ENCODE results near the gene ALDH7A1. TPM values are rescaled to one million over a fixed set of nuclear protein-coding genes. Genes with fewer than 3 reads are reported as not detected.
"Not testable (repeated sequence)": the region's sequence is repeated elsewhere in the genome, so short reads cannot be mapped to it uniquely, and the experiment has no call there.

Gene ALDH7A1
- total RNA-seq, 1 experiment from 2014 or later = 176 TPM

DNA sequence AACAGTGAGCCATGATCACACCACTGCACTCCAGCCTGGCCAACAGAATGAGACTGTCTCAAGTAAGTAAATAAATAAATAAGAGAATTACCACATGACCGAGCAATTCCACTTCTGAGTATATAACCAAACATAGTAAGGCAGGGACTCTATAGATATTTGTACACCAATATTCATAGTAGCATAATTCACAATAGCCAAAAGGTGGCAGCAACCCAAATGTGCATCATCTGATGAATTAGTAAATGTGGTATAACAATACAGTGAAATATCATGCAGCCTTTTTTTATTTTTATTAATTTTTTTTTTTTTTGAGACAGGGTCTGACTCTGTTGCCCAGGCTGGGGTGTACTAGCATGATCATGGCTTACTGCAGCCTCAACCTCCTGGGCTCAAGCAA, 33.1 kb downstream of the ALDH7A1 start (continued):
- TF ChIP-seq, protein P1, sequence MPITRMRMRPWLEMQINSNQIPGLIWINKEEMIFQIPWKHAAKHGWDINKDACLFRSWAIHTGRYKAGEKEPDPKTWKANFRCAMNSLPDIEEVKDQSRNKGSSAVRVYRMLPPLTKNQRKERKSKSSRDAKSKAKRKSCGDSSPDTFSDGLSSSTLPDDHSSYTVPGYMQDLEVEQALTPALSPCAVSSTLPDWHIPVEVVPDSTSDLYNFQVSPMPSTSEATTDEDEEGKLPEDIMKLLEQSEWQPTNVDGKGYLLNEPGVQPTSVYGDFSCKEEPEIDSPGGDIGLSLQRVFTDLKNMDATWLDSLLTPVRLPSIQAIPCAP (CRISPR knock-in tag; IDR thresholded peaks at IDR 0.05) = no peak
- TF ChIP-seq SP1 (CRISPR knock-in tag; conservative IDR thresholded peaks at IDR 0.05) (no peak), NR2C2 (CRISPR knock-in tag; IDR thresholded peaks at IDR 0.05) (no peak)
- TF ChIP-seq, protein P2, sequence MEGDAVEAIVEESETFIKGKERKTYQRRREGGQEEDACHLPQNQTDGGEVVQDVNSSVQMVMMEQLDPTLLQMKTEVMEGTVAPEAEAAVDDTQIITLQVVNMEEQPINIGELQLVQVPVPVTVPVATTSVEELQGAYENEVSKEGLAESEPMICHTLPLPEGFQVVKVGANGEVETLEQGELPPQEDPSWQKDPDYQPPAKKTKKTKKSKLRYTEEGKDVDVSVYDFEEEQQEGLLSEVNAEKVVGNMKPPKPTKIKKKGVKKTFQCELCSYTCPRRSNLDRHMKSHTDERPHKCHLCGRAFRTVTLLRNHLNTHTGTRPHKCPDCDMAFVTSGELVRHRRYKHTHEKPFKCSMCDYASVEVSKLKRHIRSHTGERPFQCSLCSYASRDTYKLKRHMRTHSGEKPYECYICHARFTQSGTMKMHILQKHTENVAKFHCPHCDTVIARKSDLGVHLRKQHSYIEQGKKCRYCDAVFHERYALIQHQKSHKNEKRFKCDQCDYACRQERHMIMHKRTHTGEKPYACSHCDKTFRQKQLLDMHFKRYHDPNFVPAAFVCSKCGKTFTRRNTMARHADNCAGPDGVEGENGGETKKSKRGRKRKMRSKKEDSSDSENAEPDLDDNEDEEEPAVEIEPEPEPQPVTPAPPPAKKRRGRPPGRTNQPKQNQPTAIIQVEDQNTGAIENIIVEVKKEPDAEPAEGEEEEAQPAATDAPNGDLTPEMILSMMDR (IDR thresholded peaks at IDR 0.05) = no peak

DNA sequence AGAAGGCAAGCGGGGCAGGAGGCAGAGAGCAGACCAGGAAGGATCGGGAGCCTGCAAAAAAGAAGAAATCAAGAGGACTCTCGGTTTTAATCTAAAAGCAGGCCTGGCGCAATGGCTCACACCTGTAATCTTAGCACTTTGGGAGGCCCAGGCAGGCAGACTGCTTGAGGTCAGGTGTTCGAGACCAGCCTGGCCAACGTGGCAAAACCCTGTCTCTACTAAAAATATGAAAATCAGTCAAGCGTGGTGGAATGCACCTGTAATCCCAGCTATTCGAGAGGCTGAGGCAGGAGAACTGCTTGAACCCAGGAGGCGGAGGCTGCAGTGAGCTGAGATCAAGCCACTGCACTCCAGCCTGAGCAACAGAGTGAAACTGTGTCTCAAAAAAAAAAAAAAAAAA, 39.9 kb downstream of the ALDH7A1 start:
- POLR2A ChIA-PET = interaction anchor here (0.6 kb wide), 1 partner anchor 26 kb away, joined by 3 read pairs; no protein-coding TSS in a partner anchor
- peaks cover 76% of the 10 kb centered on the region for H3K36me3 Mint-ChIP-seq
- H3K27ac Mint-ChIP-seq; ATAC-seq; H3K4me3 Mint-ChIP-seq; CTCF ChIA-PET; H3K9me3 Mint-ChIP-seq; DNase-seq (ENCODE audit: low spot score); H3K4me1 Mint-ChIP-seq; H3K27me3 Mint-ChIP-seq (ENCODE audit: low read depth): not testable (repeated sequence)

DNA sequence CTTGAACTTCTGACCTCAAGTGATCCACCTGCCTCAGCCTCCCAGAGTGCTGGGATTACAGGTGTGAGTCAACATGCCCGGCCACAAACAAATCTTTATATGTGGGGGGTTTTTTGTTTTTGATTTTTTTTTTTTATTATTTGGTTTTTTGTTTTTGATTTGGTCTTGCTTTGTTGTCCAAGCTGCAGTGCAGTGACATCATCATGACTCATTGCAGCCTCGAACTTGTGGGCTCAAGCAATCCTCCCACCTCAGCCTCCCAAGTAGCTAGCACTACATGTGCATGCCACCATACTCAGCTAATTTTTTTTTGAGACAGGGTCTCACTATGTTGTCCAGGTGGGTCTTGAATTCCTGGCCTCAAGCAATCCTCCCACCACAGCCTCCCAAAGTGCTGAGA, 42.4 kb downstream of the ALDH7A1 start:
- Mint-ChIP-seq H3K36me3 (peaks cover 68% of the 10 kb centered on the region), H3K4me1 (no peaks in the 10 kb centered on the region), H3K27me3 (ENCODE audit: low read depth) (no peaks in the 10 kb centered on the region), H3K9me3 (no peaks in the 10 kb centered on the region), H3K27ac (no peak overlapping the region), H3K4me3 (no peak overlapping the region)
- ATAC-seq = no peak
- POLR2A ChIA-PET = no interaction called here
- CTCF ChIA-PET = no interaction called here
- no peak for DNase-seq (ENCODE audit: low spot score)
- TF ChIP-seq, protein P3, sequence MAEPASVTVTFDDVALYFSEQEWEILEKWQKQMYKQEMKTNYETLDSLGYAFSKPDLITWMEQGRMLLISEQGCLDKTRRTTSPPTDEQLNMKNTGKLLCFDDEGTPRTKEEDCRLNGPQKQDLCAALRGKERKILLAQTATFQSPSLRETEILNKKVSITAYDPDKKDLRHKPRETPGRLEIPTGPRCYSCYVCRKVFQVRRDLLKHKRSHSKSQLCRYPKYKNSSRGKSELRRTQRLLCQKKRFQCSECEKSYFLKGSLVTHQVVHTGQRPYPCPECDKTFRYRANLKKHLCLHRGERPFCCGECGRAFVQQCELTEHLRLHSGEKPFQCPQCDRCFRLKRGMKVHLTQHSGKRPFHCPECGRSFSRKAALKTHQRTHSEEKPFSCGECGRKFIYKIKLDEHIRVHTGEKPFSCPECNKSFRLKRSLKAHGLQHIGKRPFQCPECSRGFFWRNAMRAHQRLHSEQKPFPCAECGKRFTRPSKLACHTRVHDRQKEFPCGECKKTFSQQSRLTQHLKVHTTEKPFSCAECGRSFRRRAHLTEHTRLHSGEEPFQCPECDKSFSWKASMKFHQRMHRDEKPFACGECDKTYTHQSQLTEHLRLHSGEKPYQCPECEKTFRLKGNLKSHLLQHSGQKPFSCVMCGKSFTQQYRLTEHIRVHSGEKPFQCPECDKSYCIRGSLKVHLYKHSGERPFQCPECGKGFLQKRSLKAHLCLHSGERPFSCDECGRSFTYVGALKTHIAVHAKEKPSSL (CRISPR knock-in tag; conservative IDR thresholded peaks at IDR 0.05) = no peak
- TF ChIP-seq, protein P4, sequence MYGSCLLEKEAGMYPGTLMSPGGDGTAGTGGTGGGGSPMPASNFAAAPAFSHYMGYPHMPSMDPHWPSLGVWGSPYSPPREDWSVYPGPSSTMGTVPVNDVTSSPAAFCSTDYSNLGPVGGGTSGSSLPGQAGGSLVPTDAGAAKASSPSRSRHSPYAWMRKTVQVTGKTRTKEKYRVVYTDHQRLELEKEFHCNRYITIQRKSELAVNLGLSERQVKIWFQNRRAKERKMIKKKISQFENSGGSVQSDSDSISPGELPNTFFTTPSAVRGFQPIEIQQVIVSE (CRISPR knock-in tag; IDR thresholded peaks at IDR 0.05; ENCODE audit: borderline replicate concordance) = no peak
- no peak for TF ChIP-seq JUN (CRISPR knock-in tag; IDR thresholded peaks at IDR 0.05)
- TF ChIP-seq CBFB (CRISPR knock-in tag; IDR thresholded peaks at IDR 0.05; ENCODE audit: low read depth) = no peak
- TF ChIP-seq, protein P5, sequence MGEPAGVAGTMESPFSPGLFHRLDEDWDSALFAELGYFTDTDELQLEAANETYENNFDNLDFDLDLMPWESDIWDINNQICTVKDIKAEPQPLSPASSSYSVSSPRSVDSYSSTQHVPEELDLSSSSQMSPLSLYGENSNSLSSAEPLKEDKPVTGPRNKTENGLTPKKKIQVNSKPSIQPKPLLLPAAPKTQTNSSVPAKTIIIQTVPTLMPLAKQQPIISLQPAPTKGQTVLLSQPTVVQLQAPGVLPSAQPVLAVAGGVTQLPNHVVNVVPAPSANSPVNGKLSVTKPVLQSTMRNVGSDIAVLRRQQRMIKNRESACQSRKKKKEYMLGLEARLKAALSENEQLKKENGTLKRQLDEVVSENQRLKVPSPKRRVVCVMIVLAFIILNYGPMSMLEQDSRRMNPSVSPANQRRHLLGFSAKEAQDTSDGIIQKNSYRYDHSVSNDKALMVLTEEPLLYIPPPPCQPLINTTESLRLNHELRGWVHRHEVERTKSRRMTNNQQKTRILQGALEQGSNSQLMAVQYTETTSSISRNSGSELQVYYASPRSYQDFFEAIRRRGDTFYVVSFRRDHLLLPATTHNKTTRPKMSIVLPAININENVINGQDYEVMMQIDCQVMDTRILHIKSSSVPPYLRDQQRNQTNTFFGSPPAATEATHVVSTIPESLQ (CRISPR knock-in tag; IDR thresholded peaks at IDR 0.05) = no peak
- peak; percentile 48; the same call in 1 of the 2 replicates for TF ChIP-seq ZNF121 (CRISPR knock-in tag; IDR thresholded peaks at IDR 0.05)
- TF ChIP-seq, protein P6, sequence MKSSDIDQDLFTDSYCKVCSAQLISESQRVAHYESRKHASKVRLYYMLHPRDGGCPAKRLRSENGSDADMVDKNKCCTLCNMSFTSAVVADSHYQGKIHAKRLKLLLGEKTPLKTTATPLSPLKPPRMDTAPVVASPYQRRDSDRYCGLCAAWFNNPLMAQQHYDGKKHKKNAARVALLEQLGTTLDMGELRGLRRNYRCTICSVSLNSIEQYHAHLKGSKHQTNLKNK (CRISPR knock-in tag; IDR thresholded peaks at IDR 0.05) = no peak

DNA sequence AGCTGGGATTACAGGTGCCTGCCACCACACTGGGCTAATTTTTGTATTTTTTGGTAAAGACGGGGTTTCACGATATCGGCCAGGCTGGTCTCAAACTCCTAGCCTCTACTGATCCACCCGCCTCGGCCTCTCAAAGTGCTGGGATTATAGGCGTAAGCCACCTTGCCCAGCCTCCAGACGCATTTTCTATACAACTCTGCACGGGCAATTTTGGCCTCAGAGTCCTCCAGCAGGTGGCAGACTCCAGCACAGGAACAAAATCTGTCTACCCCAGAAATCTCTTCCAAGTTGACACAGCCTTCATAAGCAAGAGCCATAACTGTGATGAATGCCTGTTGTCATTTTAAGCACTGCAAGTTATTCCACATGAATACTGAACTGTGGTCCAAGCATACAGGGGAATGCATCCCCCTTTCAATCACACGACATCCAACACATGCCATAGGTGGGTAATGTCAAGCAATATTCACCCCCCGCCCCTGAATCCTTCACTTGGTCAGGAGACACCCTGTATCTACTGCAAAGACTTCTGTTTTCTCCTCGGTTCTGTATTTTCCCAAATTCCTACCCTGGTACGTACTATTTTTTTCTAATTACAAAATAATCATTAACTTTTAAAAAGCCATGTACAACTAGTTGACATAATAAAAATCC, 50.8 kb downstream of the ALDH7A1 start:
- H3K36me3 Mint-ChIP-seq = peaks cover 20% of the 10 kb centered on the region
- H3K4me3 Mint-ChIP-seq = no peak overlapping the region
- ATAC-seq (peak; percentile 40), DNase-seq (ENCODE audit: low spot score) (peak; percentile 45)
- H3K27ac Mint-ChIP-seq = no peak overlapping the region
- H3K27me3 Mint-ChIP-seq (ENCODE audit: low read depth) = no peaks in the 10 kb centered on the region
- POLR2A ChIA-PET = interaction anchor here (0.6 kb wide), 1 partner anchor 74 kb away, joined by 3 read pairs; no protein-coding TSS in a partner anchor
- no peaks in the 10 kb centered on the region for H3K9me3 Mint-ChIP-seq
- TF ChIP-seq CBFB (CRISPR knock-in tag; IDR thresholded peaks at IDR 0.05; ENCODE audit: low read depth) = no peak
- TF ChIP-seq, protein P2 (IDR thresholded peaks at IDR 0.05) = peak; percentile 37; the same call in 1 of the 2 replicates
- CTCF ChIA-PET = interaction anchor here (0.7 to 1.2 kb wide), 4 partner anchors 11 to 173 kb away, joined by 3 to 6 read pairs (median 5); partner anchors contain the start of gene ALDH7A1
- no peaks in the 10 kb centered on the region for H3K4me1 Mint-ChIP-seq

Data from WTC11 (cell line).